Globus pallidus (tissue), 1 donor: Measurements from ENCODE around the gene SOX6.

ENCODE experiments used
- DNase-seq: peaks from one replicate; pipeline ENCODE4 v3.0.0-alpha.2; 2015; ENCODE audit warnings: low spot score

SOX6 gene

DNA sequence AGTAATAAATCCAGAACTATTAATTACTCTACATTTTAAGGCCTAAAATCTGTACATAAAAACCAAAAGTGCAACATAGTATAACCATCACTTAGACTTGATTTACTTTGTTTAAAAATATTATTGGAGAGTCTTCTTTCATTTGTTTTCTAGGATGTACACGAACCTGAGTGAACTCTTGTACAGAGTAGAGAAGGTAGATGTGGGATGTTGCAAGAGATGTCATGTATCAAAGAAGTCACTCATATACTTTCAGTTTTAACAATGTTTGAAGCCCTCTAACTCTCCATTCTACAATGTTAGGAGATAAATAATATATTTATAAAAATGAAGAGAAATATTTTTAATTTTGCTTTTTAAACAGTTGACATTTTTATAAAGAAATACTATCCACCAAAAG lies 38.6 kb downstream of the SOX6 start:
- no peak for DNase-seq

DNA sequence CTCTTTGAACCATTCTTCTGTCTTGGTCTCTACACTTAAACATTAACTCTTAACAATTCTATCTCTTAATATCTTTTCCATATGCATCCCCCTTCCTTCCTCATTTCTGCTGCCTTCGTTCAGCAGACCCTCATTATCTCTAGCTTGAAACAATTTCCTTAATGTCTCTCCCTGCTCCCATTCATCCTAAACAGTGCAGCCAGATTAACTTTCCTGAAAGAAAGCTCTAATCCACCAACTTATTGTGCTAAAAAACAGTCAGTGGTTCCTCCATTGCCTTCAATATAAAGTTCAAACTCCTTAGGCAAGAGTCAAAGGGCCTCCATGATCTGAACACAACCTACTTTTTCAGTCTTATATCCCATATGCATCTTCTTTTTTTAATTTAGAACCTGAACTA lies 42.5 kb downstream of the SOX6 start:
- DNase-seq, result no peak

DNA sequence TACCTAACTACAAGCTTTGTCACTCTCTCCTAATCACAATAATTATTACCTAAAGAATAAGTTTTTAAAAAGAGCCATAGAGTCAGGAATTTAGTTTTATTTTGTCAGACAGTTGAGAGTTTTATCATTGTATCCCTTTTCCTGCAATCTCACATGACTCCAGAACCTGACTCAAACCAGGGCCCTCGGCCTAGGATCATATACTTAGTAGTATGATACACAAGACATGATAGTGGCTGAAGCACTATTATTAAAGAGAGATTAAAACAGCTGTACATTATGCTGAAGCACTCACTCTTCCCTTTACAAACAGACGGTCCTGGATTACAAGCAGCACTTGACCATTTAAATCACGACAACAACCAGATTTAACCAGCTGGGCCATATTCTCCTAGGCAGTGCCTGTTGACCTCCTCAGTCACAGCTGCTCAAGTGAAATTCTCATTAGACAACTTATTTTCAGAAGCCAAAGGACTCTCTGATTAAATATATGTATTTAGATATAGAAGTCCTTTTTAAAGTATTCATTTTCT lies 44.0 kb downstream of the SOX6 start:
- no peak for DNase-seq

GRCh38 chr11:16311831-16312230 lies 44.5 kb downstream of the SOX6 start:
- DNase-seq, result no peak

DNA sequence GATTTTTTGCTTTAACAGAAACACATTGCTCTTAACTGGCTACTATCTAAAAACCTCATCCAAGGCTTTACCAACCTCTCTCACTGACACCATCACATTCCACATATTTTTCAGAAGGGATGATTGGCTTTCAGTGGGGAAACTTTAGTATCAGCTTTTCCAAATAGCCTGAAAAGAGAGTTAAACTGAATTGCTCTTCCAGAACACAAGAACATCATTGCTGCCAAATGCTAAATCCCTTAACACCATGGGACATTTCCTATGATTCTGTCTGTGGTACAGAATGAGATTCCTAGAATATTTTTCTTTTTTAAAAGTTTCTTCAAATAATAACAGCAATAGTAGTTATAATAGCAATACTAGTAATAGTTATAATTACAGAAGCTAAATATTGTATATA lies 45.4 kb downstream of the SOX6 start:
- no peak for DNase-seq

GRCh38 chr11:16309226-16309625 lies 47.1 kb downstream of the SOX6 start:
- DNase-seq, result no peak

GRCh38 chr11:16301462-16301861 lies 54.9 kb downstream of the SOX6 start:
- no peak for DNase-seq

- no peak for DNase-seq
Observed at GRCh38 chr11:16299884-16300782, 56.2 kb downstream of the SOX6 start.

DNA sequence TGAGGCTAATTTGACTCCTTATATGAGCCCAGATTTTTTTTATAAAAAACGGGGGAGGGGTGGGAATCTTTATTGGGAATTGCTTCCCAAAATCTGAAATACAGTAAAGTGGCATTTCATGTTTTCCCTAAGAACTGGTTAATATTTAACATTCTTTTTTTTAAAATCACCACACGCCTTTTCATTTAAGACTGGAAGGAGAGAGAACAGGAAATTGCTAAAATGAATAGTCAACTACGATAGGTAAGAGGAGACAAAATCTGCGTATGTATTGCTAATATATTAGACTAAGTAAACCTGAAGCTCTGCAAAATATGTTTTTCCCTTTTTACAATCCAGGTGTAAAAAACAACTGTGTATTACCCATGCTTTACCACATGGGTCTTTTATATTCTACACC lies 57.0 kb downstream of the SOX6 start:
- DNase-seq, result no peak

DNA sequence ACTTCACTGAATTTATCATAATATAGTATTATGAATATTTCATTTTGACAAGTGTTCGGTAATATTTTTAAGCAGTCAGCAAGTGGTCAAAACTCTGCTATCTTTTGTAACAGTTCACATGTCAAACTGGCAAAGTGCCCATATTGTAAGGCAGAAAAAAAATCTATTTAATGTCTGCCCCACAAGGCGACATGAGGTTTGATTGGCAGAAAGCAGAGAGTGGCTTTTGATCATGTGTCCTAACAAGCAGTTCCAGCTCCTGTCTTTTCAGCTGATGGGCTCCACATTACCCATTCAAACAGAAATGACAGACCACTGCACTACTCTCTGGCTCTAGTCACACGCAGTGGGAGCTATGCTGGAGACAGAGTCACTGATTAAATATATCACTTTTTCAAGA lies 59.0 kb downstream of the SOX6 start:
- DNase-seq, result no peak

GRCh38 chr11:16296273-16296672 lies 60.1 kb downstream of the SOX6 start:
- DNase-seq, result no peak

GRCh38 chr11:16295592-16295991 lies 60.8 kb downstream of the SOX6 start:
- DNase-seq, result no peak

- DNase-seq, result no peak
Observed at GRCh38 chr11:16293204-16293681, 63.1 kb downstream of the SOX6 start.

GRCh38 chr11:16292167-16292859 lies 64.0 kb downstream of the SOX6 start:
- no peak for DNase-seq

GRCh38 chr11:16291729-16292128 lies 64.6 kb downstream of the SOX6 start:
- DNase-seq, result no peak

GRCh38 chr11:16289541-16289940 lies 66.8 kb downstream of the SOX6 start:
- no peak for DNase-seq

GRCh38 chr11:16287630-16288280 lies 68.6 kb downstream of the SOX6 start:
- DNase-seq, result no peak

DNA sequence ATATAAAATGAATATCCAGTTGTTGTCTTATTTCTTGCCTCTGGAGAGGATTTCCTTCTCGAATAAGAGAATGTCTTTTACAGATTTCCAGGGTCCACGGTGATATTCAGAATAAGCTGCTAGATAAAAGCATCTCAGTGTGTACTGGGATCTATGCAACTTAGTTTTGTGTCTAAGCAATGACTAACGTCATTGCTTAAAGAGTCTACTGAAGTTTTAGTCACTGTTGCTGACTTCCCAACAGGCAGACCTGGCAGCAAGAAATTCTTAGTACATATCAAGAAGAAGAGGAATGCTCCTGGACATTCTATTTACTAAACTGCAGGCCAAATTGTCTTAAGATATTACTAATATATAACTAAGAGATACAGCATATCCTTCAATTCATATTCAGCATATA lies 70.3 kb downstream of the SOX6 start:
- DNase-seq, result no peak

DNA sequence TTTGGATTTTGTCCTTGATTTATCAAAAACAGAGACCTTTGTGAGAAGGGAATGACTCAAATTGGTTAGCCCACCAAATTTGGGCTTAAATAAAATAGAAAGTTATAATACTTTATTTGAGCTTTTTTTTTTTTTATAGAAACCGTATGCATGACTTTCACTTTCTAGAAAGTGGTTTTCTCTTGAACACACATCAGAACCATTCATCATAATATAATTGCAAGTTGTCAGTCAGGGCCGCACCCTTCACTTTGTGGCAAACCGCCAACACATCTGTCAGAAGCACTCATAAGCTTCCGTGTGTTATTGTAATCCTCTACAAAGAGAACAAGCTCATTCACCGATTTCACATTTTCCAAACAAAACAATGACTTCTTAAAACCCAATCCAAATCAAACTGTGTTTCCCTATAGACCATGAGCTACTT lies 76.1 kb downstream of the SOX6 start:
- no peak for DNase-seq

DNA sequence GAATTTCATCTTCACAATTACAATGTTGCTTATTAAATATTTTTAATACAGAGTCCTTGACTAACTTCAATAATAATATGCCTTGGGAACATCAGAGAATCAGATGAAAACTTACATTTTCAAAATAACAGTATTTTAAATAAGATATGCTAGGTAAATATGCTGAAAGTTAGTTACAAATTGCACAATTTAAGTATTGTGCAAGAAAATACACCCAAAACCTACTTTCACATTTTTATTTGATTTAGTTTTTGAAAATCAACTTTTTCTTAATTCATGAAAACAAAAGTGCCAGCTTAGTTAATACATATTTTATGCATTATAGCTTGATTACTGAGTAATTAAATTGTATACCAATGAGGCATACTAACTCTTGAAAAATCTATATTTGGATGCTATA lies 76.8 kb downstream of the SOX6 start:
- no peak for DNase-seq

DNA sequence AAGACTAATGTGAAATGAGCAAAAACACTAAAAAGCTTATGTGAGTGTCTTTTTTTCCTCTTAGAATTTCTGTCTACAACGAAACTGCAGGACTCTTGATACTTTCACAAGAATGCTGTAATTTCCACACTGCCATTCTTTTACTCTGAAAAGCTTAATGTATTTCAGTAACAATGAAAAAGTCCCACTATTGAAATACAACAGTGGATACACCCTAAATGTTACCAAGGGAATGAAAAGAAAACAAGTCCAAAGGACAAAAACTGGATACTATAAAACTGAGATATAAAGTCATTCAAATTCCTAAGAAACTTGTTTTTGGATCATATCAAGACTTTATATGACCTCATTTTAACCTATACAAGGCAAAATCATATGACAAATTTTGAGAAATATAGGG lies 77.4 kb downstream of the SOX6 start:
- no peak for DNase-seq

DNA sequence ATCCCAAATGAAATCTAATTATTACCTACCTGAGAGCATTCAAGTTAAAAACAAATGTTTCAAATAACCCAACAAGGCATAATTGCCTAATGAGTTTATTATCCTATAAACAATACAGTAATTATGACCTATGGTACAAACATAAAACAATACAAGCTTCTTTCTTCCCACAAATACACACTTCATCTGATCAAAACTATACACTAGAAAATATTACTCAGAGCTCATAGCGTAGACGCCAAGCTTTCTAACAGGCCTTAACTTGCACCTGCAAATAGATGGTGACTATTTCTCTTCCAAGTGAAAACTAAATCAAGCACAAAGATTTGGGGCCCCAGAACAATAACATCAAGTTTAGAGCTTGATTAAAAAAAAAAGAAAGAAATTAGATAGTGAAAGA lies 78.1 kb downstream of the SOX6 start:
- DNase-seq, result no peak

- DNase-seq, result no peak
Observed at GRCh38 chr11:16276251-16276650, 80.1 kb downstream of the SOX6 start.
